Muscle of leg (tissue), 11 donors: ENCODE measurements around the gene CSF2. TPM values are rescaled to one million over a fixed set of nuclear protein-coding genes. Genes with fewer than 3 reads are reported as not detected.

Source experiments
- DNase-seq: peaks from one replicate; pipeline ENCODE4 v3.0.0; 2013
- H3K27ac ChIP-seq: one replicate; pipeline ENCODE4 v1.5.1; 2013; ENCODE audit warnings: mild to moderate bottlenecking, low read length, control low read depth
- H3K27me3 ChIP-seq: one replicate; pipeline ENCODE4 v1.6.1; 2013; ENCODE audit warnings: low read length; ENCODE audit not compliant: control insufficient read depth, insufficient read depth
- H3K36me3 ChIP-seq: one replicate; pipeline ENCODE4 v1.6.1; 2013; ENCODE audit warnings: low read length; ENCODE audit not compliant: control insufficient read depth, insufficient read depth
- H3K4me1 ChIP-seq: one replicate; pipeline ENCODE4 v1.6.1; 2013; ENCODE audit warnings: low read length; ENCODE audit not compliant: control insufficient read depth, insufficient read depth
- H3K4me3 ChIP-seq: one replicate; pipeline ENCODE4 v1.5.1; 2013; ENCODE audit warnings: low read length, control low read depth
- H3K9me3 ChIP-seq: replicated peaks from 2 replicates; pipeline ENCODE4 v1.6.1; 2013; ENCODE audit warnings: low read depth, low read length; ENCODE audit not compliant: control insufficient read depth
- WGBS: methylation state at CpG from one replicate; pipeline ENCODE4 v1.1.5; 2013; ENCODE audit warnings: missing lambda C conversion rate; ENCODE audit not compliant: insufficient coverage; 5-methylcytosine and 5-hydroxymethylcytosine counted together
- polyA plus RNA-seq, 8 donors: library from polyadenylated mRNA; unstranded; fragments of 120-200 nt; gene quantifications; one replicate each; pipeline versions ENCODE4 v1.2.1 to v1.2.3, GENCODE V29; 2013; ENCODE audit warnings: inconsistent platforms in 1 of 8, low replicate concordance in 1 of 8; ENCODE audit not compliant: insufficient read length in 8 of 8, insufficient read depth in 1 of 8
- total RNA-seq: library from RNA; stranded (reverse); fragments of 120-200 nt; gene quantifications from one replicate; pipeline ENCODE4 v1.2.4, GENCODE V29; 2013

The CSF2 gene
- total and polyA plus RNA-seq, 9 donors = not detected

- H3K27me3 ChIP-seq = no peaks in the 10 kb centered on the region
- peak; percentile 81 for DNase-seq
- H3K36me3 ChIP-seq = no peaks in the 10 kb centered on the region
- peak overlapping the region; percentile 64 for H3K27ac ChIP-seq
- peaks cover 20% of the 10 kb centered on the region for H3K4me1 ChIP-seq
- no CpG with 5 or more reads among the region's 2 CpGs for WGBS
- H3K4me3 ChIP-seq = no peak overlapping the region
- H3K9me3 ChIP-seq = no peaks in the 10 kb centered on the region
Observed at GRCh38 chr5:132086277-132086794, 12.7 kb downstream of the CSF2 start.

GRCh38 chr5:132087176-132087575 is 13.6 kb downstream of the CSF2 start:
- H3K27ac ChIP-seq = no peak overlapping the region
- H3K9me3 ChIP-seq = no peaks in the 10 kb centered on the region
- H3K4me3 ChIP-seq = no peak overlapping the region
- H3K27me3 ChIP-seq = no peaks in the 10 kb centered on the region
- DNase-seq = no peak
- 81% methylated on average over 6 of the region's 6 CpGs for WGBS
- peaks cover 20% of the 10 kb centered on the region for H3K4me1 ChIP-seq
- no peaks in the 10 kb centered on the region for H3K36me3 ChIP-seq

GRCh38 chr5:132087661-132088060 is 14.1 kb downstream of the CSF2 start:
- H3K27me3 ChIP-seq = no peaks in the 10 kb centered on the region
- H3K9me3 ChIP-seq = no peaks in the 10 kb centered on the region
- 86% methylated on average over 4 of the region's 8 CpGs for WGBS
- no peak overlapping the region for H3K27ac ChIP-seq
- no peak for DNase-seq
- no peaks in the 10 kb centered on the region for H3K36me3 ChIP-seq
- H3K4me3 ChIP-seq = no peak overlapping the region
- H3K4me1 ChIP-seq = peaks cover 20% of the 10 kb centered on the region

- no peak overlapping the region for H3K27ac ChIP-seq
- peaks cover 36% of the 10 kb centered on the region for H3K4me1 ChIP-seq
- no peak for DNase-seq
- no peaks in the 10 kb centered on the region for H3K36me3 ChIP-seq
- WGBS = no CpG with 5 or more reads among the region's 1 CpG
- H3K9me3 ChIP-seq = no peaks in the 10 kb centered on the region
- H3K4me3 ChIP-seq = no peak overlapping the region
- no peaks in the 10 kb centered on the region for H3K27me3 ChIP-seq
Observed at GRCh38 chr5:132089363-132089762, 15.8 kb downstream of the CSF2 start.

- peaks cover 43% of the 10 kb centered on the region for H3K4me1 ChIP-seq
- H3K4me3 ChIP-seq = no peak overlapping the region
- no peak for DNase-seq
- H3K36me3 ChIP-seq = no peaks in the 10 kb centered on the region
- no peak overlapping the region for H3K27ac ChIP-seq
- H3K9me3 ChIP-seq = no peaks in the 10 kb centered on the region
- H3K27me3 ChIP-seq = no peaks in the 10 kb centered on the region
Observed at GRCh38 chr5:132090107-132090506, 16.5 kb downstream of the CSF2 start.

- no peak overlapping the region for H3K4me3 ChIP-seq
- 80% methylated on average over 1 of the region's 3 CpGs for WGBS
- H3K36me3 ChIP-seq = no peaks in the 10 kb centered on the region
- no peak overlapping the region for H3K27ac ChIP-seq
- peak; percentile 43 for DNase-seq
- H3K4me1 ChIP-seq = peaks cover 24% of the 10 kb centered on the region
- H3K27me3 ChIP-seq = no peaks in the 10 kb centered on the region
- H3K9me3 ChIP-seq = no peaks in the 10 kb centered on the region
Observed at GRCh38 chr5:132093271-132093670, 19.7 kb downstream of the CSF2 start.

- no peak for DNase-seq
- no peaks in the 10 kb centered on the region for H3K27me3 ChIP-seq
- H3K36me3 ChIP-seq = no peaks in the 10 kb centered on the region
- 58% methylated on average over 10 of the region's 12 CpGs for WGBS
- H3K9me3 ChIP-seq = no peaks in the 10 kb centered on the region
- no peak overlapping the region for H3K27ac ChIP-seq
- peaks cover 24% of the 10 kb centered on the region for H3K4me1 ChIP-seq
- H3K4me3 ChIP-seq = no peak overlapping the region
Observed at GRCh38 chr5:132094393-132095076, 20.9 kb downstream of the CSF2 start.

GRCh38 chr5:132095077-132095410 is 21.5 kb downstream of the CSF2 start:
- no peak overlapping the region for H3K4me3 ChIP-seq
- no peaks in the 10 kb centered on the region for H3K36me3 ChIP-seq
- H3K9me3 ChIP-seq = no peaks in the 10 kb centered on the region
- H3K27ac ChIP-seq = no peak overlapping the region
- H3K4me1 ChIP-seq = peaks cover 24% of the 10 kb centered on the region
- no peaks in the 10 kb centered on the region for H3K27me3 ChIP-seq
- 63% methylated on average over 2 of the region's 2 CpGs for WGBS
- no peak for DNase-seq

GRCh38 chr5:132095424-132095972 is 21.9 kb downstream of the CSF2 start:
- Histone ChIP-seq H3K36me3 (no peaks in the 10 kb centered on the region), H3K27me3 (no peaks in the 10 kb centered on the region), H3K9me3 (no peaks in the 10 kb centered on the region), H3K27ac (no peak overlapping the region), H3K4me1 (peaks cover 24% of the 10 kb centered on the region), H3K4me3 (no peak overlapping the region)
- WGBS = 80% methylated on average over 4 of the region's 6 CpGs
- no peak for DNase-seq

- H3K27ac ChIP-seq = no peak overlapping the region
- no peak for DNase-seq
- WGBS = 83% methylated on average over 1 of the region's 3 CpGs
Observed at GRCh38 chr5:132096904-132097303, 23.3 kb downstream of the CSF2 start.

More at GRCh38 chr5:132096904-132097303, 23.3 kb downstream of the CSF2 start:
- no peak overlapping the region for H3K4me3 ChIP-seq
- H3K27me3 ChIP-seq = no peaks in the 10 kb centered on the region
- peaks cover 24% of the 10 kb centered on the region for H3K4me1 ChIP-seq
- no peaks in the 10 kb centered on the region for H3K36me3 ChIP-seq
- no peaks in the 10 kb centered on the region for H3K9me3 ChIP-seq
